Lower leg skin (tissue), 4 donors: ENCODE data around the gene PGAM2. TPM values are rescaled to one million over a fixed set of nuclear protein-coding genes. Genes with fewer than 3 reads are reported as not detected.

ENCODE experiments used
- DNase-seq, 2 donors: peaks; one replicate each; pipeline ENCODE4 v3.0.0-alpha.2; 2019; ENCODE audit warnings: low spot score in 2 of 2
- H3K4me3 ChIP-seq: fragments of 200-600 bp; sonication (generic); 2 replicates; pipeline ENCODE4 v1.5.1; 2017; ENCODE audit warnings: mild to moderate bottlenecking, low read depth; ENCODE audit not compliant: poor library complexity, severe bottlenecking
- POLR2A ChIP-seq, 2 donors: fragments of 450-650 bp; IDR thresholded peaks; one replicate each; pipeline ENCODE4 v1.6.1; 2016 to 2017; ENCODE audit warnings: antibody characterized with exemption in 2 of 2, mild to moderate bottlenecking in 1 of 2, moderate library complexity in 1 of 2
- WGBS, 2 donors: methylation state at CpG; one replicate each; pipeline ENCODE4 v1.1.5; 2018; 5-methylcytosine and 5-hydroxymethylcytosine counted together
- intact Hi-C: fragments of 100-400 bp; cut with DNase I; formaldehyde crosslinking; loops from one replicate; pipeline ENCODE4 v1.15.0; 2023; ENCODE audit warnings: low total_unique reads
- total RNA-seq, 4 donors: library from RNA; depleted of rRNA; stranded (reverse); fragments of >200 nt; gene quantifications; one replicate each; pipeline ENCODE4 v1.1.0, GENCODE V29; 2016
- TF ChIP-seq, protein P1 (sequence below), 3 donors: fragments of 450-650 bp; IDR thresholded peaks; one replicate each; pipeline ENCODE4 v1.5.1; 2016; ENCODE audit warnings: antibody characterized with exemption in 3 of 3, mild to moderate bottlenecking in 3 of 3, moderate library complexity in 2 of 3

PGAM2 gene
- total RNA-seq, 4 donors from 2014 or later = 0.75 to 7.9 (median 3.6) TPM

DNA sequence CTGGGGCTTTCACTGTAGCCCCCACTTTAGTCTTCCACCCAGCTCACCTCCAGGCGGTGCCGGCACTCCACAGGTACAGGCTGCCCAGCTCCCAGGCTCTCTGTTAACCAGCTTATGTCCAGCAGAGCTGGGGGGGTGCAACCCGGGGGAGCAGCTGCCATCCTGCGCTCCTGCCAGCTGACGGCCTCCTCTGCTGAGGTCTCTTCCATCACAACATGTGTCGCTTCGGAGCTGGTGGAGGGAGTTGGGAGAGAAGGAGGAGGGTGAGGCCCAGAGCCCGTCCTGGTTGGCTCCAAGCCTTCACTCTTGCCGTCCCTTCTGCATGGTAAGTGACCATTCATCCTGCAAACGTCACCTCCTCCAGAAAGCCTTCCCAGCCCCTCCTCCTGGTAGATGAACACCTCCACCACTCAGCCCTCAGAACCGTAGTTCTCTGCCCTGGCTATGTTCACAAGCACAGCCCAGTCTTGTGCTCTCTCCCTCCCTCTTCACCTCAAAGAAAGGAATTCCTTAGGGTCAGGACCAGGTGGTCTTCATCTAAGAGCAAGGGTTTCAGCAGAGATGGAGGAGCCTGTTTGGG is 15.4 kb upstream of the PGAM2 start:
- no peak for TF ChIP-seq POLR2A (IDR thresholded peaks at IDR 0.05)
- TF ChIP-seq, protein P1, sequence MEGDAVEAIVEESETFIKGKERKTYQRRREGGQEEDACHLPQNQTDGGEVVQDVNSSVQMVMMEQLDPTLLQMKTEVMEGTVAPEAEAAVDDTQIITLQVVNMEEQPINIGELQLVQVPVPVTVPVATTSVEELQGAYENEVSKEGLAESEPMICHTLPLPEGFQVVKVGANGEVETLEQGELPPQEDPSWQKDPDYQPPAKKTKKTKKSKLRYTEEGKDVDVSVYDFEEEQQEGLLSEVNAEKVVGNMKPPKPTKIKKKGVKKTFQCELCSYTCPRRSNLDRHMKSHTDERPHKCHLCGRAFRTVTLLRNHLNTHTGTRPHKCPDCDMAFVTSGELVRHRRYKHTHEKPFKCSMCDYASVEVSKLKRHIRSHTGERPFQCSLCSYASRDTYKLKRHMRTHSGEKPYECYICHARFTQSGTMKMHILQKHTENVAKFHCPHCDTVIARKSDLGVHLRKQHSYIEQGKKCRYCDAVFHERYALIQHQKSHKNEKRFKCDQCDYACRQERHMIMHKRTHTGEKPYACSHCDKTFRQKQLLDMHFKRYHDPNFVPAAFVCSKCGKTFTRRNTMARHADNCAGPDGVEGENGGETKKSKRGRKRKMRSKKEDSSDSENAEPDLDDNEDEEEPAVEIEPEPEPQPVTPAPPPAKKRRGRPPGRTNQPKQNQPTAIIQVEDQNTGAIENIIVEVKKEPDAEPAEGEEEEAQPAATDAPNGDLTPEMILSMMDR (IDR thresholded peaks at IDR 0.05) = no peak
- H3K4me3 ChIP-seq = no peak overlapping the region
- DNase-seq = no peak
- intact Hi-C loops = no loop called here
- 82 to 83% methylated on average over 11 of the region's 11 CpGs for WGBS, 2 donors

DNA sequence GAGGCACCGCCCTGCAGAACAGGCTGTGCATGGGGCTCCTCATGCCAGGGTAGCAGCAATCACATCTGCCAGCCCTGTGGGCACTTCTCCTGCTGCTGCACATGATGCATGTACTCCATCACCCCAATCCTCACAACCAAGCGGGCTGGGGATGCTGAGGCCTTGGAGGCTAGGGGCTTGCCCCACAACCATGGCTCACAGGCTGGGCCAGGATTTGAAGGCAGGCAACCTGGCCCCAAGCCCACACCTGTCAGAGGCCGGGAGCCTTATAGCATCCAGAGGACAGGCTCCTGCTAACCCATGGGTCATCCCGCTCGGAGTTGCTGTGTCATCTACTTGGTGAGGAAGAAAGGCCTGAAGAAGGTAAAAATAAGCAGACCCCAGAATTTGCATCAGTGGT is 14.8 kb upstream of the PGAM2 start:
- TF ChIP-seq, protein P1 (IDR thresholded peaks at IDR 0.05) = no peak
- no peak for TF ChIP-seq POLR2A (IDR thresholded peaks at IDR 0.05)
- H3K4me3 ChIP-seq = no peak overlapping the region
- intact Hi-C loops = no loop called here
- no peak for DNase-seq
- 90 to 100% methylated on average over 2 to 5 of the region's 5 CpGs for WGBS, 2 donors

GRCh38 chr7:44079331-44080021 is 14.1 kb upstream of the PGAM2 start:
- H3K4me3 ChIP-seq = no peak overlapping the region
- no peak for DNase-seq
- 71 to 82% methylated on average over 10 to 11 of the region's 11 CpGs for WGBS, 2 donors
- intact Hi-C loops = no loop called here
- TF ChIP-seq, protein P1 (IDR thresholded peaks at IDR 0.05) = no peak
- no peak for TF ChIP-seq POLR2A (IDR thresholded peaks at IDR 0.05)

DNA sequence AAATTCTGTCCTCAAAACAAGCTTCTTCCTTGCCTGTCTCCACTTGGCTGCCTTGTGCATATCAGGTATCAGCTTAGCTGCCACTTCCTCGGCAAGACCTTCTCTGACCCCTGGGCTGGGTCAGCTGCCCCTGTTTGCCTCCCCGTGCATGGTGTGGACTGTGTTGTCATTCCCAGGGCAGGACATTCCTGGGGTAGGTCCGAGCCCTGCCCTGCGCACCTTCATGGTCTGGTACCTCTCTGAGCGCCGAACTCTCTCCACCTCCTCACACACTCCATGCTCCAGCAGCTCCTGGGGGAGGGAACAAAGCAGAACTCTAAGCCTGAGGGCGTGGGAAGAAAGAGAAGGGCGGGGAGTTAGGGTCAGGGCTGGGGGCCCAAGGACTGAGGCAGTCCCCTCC is 13.2 kb upstream of the PGAM2 start:
- intact Hi-C loops = no loop called here
- TF ChIP-seq, protein P1 (IDR thresholded peaks at IDR 0.05) = no peak
- no peak for TF ChIP-seq POLR2A (IDR thresholded peaks at IDR 0.05)
- DNase-seq = no peak
- H3K4me3 ChIP-seq = no peak overlapping the region
- WGBS, 2 donors = 84 to 95% methylated on average over 8 of the region's 8 CpGs

- intact Hi-C loops = no loop called here
- H3K4me3 ChIP-seq = no peak overlapping the region
- DNase-seq = no peak
- TF ChIP-seq, protein P1 (IDR thresholded peaks at IDR 0.05) = no peak
- no peak for TF ChIP-seq POLR2A (IDR thresholded peaks at IDR 0.05)
- 57 to 65% methylated on average over 5 of the region's 5 CpGs for WGBS, 2 donors
Observed at GRCh38 chr7:44077681-44078091, 12.3 kb upstream of the PGAM2 start.
